ENCODE results near the gene ARF3. TPM values are rescaled to one million over a fixed set of nuclear protein-coding genes. Genes with fewer than 3 reads are reported as not detected.

Gene ARF3
- total and polyA plus RNA-seq, 9 of the 15 experiments (the other 6 are each of a cell fraction or from before 2014, with no cell fraction given): 5.9 to 170 (median 64.4) TPM

GRCh38 chr12:48958049-48958388, 732 bp upstream of the ARF3 start:
- peak overlapping the region; percentile 89 for H3K4me2 ChIP-seq (ENCODE audit: insufficient read depth, low read length)
- peak overlapping the region; percentile 81 for H2AFZ ChIP-seq (ENCODE audit: low read depth, low read length)
- no peak overlapping the region for H3K27ac ChIP-seq (ENCODE audit: extremely low read depth, low read depth, low read length)
- DNase-seq (ENCODE audit: extremely low read depth in 1 of 4, low spot score in 3 of 4): no peak
- peaks cover 28% of the 10 kb centered on the region for H3K36me3 ChIP-seq (ENCODE audit: control insufficient read depth, insufficient read depth, low read length)
- peaks cover 42% of the 10 kb centered on the region for H3K79me2 ChIP-seq (ENCODE audit: control insufficient read depth, insufficient read depth, low read length)
- no peak for FAIRE-seq
- ATAC-seq: no peak
- ChIA-PET CTCF (ENCODE audit: low intra/inter-chr PET ratio) (no interaction called here), POLR2A (interaction anchor here (0.6 to 1.1 kb wide), 5 partner anchors 8 to 264 kb away, joined by 3 to 7 read pairs (median 5); no protein-coding TSS in a partner anchor)
- in situ Hi-C loops (cut with MboI): no loop called here
- H3K9me3 ChIP-seq (replicated peaks; ENCODE audit: control insufficient read depth, insufficient read depth, low read depth, low read length): no peaks in the 10 kb centered on the region
- no peak overlapping the region for H3K9ac ChIP-seq (ENCODE audit: insufficient read depth in 1 of 2, low read depth in 2 of 2, low read length in 2 of 2)
- H3K27me3 ChIP-seq (ENCODE audit: control insufficient read depth in 2 of 2, insufficient read depth in 2 of 2, low read length in 2 of 2): no peaks in the 10 kb centered on the region
- H3K9me1 ChIP-seq (ENCODE audit: control insufficient read depth, insufficient read depth, low read length): peaks cover 4% of the 10 kb centered on the region
- 27% methylated on average over 3 of the region's 3 CpGs for WGBS (ENCODE audit: insufficient coverage, low coverage, missing lambda C conversion rate)
- peak overlapping the region; percentile 89 for H3K4me3 ChIP-seq
- BruUV-seq (replicated peaks): no TSS peak
- H4K20me1 ChIP-seq (replicated peaks; ENCODE audit: control insufficient read depth, insufficient read depth, low read length): no peaks in the 10 kb centered on the region; the same call in 1 of the 2 replicates
- intact Hi-C loops (cut with micrococcal nuclease): no loop called here
- peaks cover 9 to 14% of the 10 kb centered on the region in 2 experiments; a peak in 4 of 5 replicates for H3K4me1 ChIP-seq (replicated peaks in 1 of 2; ENCODE audit: control insufficient read depth in 2 of 2, insufficient read depth in 2 of 2, low read length in 2 of 2)
- no peak for TF ChIP-seq DPF2 (IDR thresholded peaks at IDR 0.05)
- TF ChIP-seq SPI1 (IDR thresholded peaks at IDR 0.05; ENCODE audit: borderline replicate concordance, low read depth, low read length): peak; percentile 44; the same call in 1 of the 2 replicates

- peak overlapping the region; percentile 71 for H3K27ac ChIP-seq (ENCODE audit: extremely low read depth, low read depth, low read length)
- peak overlapping the region; percentile 89 for H3K4me2 ChIP-seq (ENCODE audit: insufficient read depth, low read length)
- peaks cover 4% of the 10 kb centered on the region for H3K9me1 ChIP-seq (ENCODE audit: control insufficient read depth, insufficient read depth, low read length)
- H3K36me3 ChIP-seq (ENCODE audit: control insufficient read depth, insufficient read depth, low read length): peaks cover 39% of the 10 kb centered on the region
- peak overlapping the region; percentile 89 for H3K4me3 ChIP-seq
- intact Hi-C loops (cut with micrococcal nuclease) (no loop called here), in situ Hi-C loops (cut with MboI) (no loop called here)
- peak; percentile 87 to 94 (median 90) for DNase-seq (ENCODE audit: extremely low read depth in 1 of 4, low spot score in 3 of 4)
- ChIA-PET CTCF (ENCODE audit: low intra/inter-chr PET ratio) (interaction anchor here (0.6 kb wide), 2 partner anchors 204 to 973 kb away, joined by 3 read pairs; no protein-coding TSS in a partner anchor), POLR2A (interaction anchor here (1.2 kb wide), 1 partner anchor 104 kb away, joined by 4 read pairs; the partner anchor contains the start of gene DDX23)
- ATAC-seq: peak; percentile 82
- peak; percentile 97 for FAIRE-seq
- no peaks in the 10 kb centered on the region for H3K27me3 ChIP-seq (ENCODE audit: control insufficient read depth in 2 of 2, insufficient read depth in 2 of 2, low read length in 2 of 2)
- WGBS (ENCODE audit: insufficient coverage, low coverage, missing lambda C conversion rate): 0% methylated on average over 23 of the region's 29 CpGs
- H3K9ac ChIP-seq (ENCODE audit: insufficient read depth in 1 of 2, low read depth in 2 of 2, low read length in 2 of 2): peak overlapping the region; percentile 69 to 91
- BruUV-seq (replicated peaks): no TSS peak
- H2AFZ ChIP-seq (ENCODE audit: low read depth, low read length): peak overlapping the region; percentile 81
- no peaks in the 10 kb centered on the region for H3K9me3 ChIP-seq (replicated peaks; ENCODE audit: control insufficient read depth, insufficient read depth, low read depth, low read length)
- peaks cover 55% of the 10 kb centered on the region for H3K79me2 ChIP-seq (ENCODE audit: control insufficient read depth, insufficient read depth, low read length)
- peaks cover 6% of the 10 kb centered on the region; the same call in 1 of the 2 replicates for H4K20me1 ChIP-seq (replicated peaks; ENCODE audit: control insufficient read depth, insufficient read depth, low read length)
- peaks cover 9 to 21% of the 10 kb centered on the region in 2 experiments; a peak in 4 of 5 replicates for H3K4me1 ChIP-seq (replicated peaks in 1 of 2; ENCODE audit: control insufficient read depth in 2 of 2, insufficient read depth in 2 of 2, low read length in 2 of 2)
- TF ChIP-seq MTA3 (IDR thresholded peaks at IDR 0.05; ENCODE audit: borderline replicate concordance) (peak; percentile 67; the same call in 1 of the 2 replicates), ATF7 (IDR thresholded peaks at IDR 0.05) (0 out of 2 replicates have a peak, but pooled peaks have one; percentile 7), ZBTB2 (IDR thresholded peaks at IDR 0.05) (0 out of 2 replicates have a peak, but pooled peaks have one; percentile 52), PRDM10 (IDR thresholded peaks at IDR 0.05; ENCODE audit: partially characterized antibody) (peak; percentile 7), JUND (IDR thresholded peaks at IDR 0.05; ENCODE audit: borderline replicate concordance, low read depth, low read length) (no peak), JUND (tag; IDR thresholded peaks at IDR 0.05; ENCODE audit: borderline replicate concordance, low read depth, low read length) (0 out of 3 replicates have a peak, but pooled peaks have one; percentile 2)
Observed at GRCh38 chr12:48956279-48957140, 777 bp downstream of the ARF3 start.

Measured in K562 (cell line).